SK-N-SH treated with all-trans-retinoic acid at 6 μM for 48 hours (cell line): ENCODE measurements around the gene RPS6KA2.

Experiments used
- ATAC-seq: fragments of 200-7000 bp; cut with Tn5 transposase; 3 replicates; pipeline ENCODE4 v1.9.1; 2020; ENCODE audit warnings: mild to moderate bottlenecking, moderate library complexity
- ARNTL ChIP-seq: fragments of 450-650 bp; formaldehyde crosslinking; IDR thresholded peaks from 2 replicates; pipeline ENCODE4 v1.5.0; 2020; ENCODE audit warnings: low read depth, mild to moderate bottlenecking, moderate library complexity, borderline replicate concordance
- BACH2 ChIP-seq: fragments of 250-450 bp; sonication (Bioruptor Pico); IDR thresholded peaks from 2 replicates; pipeline ENCODE4 v1.9.0; 2021; ENCODE audit warnings: mild to moderate bottlenecking, borderline replicate concordance
- CREB5 ChIP-seq: fragments of 250-450 bp; sonication (Bioruptor Pico); IDR thresholded peaks from 2 replicates; pipeline ENCODE4 v1.5.1; 2020; ENCODE audit warnings: low read depth, mild to moderate bottlenecking, moderate library complexity
- CSDC2 ChIP-seq: fragments of 250-450 bp; sonication (Bioruptor Pico); IDR thresholded peaks from 2 replicates; pipeline ENCODE4 v1.5.0; 2020; ENCODE audit warnings: mild to moderate bottlenecking, moderate library complexity
- CSRNP3 ChIP-seq: fragments of 250-450 bp; sonication (Bioruptor Pico); IDR thresholded peaks from 2 replicates; pipeline ENCODE4 v1.5.1; 2021; ENCODE audit warnings: mild to moderate bottlenecking, moderate library complexity
- ESRRG ChIP-seq: fragments of 250-450 bp; sonication (Bioruptor Pico); IDR thresholded peaks from 2 replicates; pipeline ENCODE4 v1.6.1; 2021; ENCODE audit warnings: mild to moderate bottlenecking
- GLIS3 ChIP-seq: fragments of 250-450 bp; sonication (Bioruptor Pico); IDR thresholded peaks from 2 replicates; pipeline ENCODE4 v1.5.0; 2020; ENCODE audit warnings: mild to moderate bottlenecking, moderate library complexity
- ISL1 ChIP-seq: fragments of 250-450 bp; sonication (Bioruptor Pico); IDR thresholded peaks from 2 replicates; pipeline ENCODE4 v2.1.2; 2022; ENCODE audit warnings: mild to moderate bottlenecking, moderate library complexity
- OSR1 ChIP-seq: fragments of 250-450 bp; sonication (Bioruptor Pico); IDR thresholded peaks from 2 replicates; pipeline ENCODE4 v1.8.0; 2022; ENCODE audit warnings: moderate library complexity, mild to moderate bottlenecking, inconsistent platforms
- POU6F1 ChIP-seq: fragments of 250-450 bp; sonication (Bioruptor Pico); IDR thresholded peaks from 2 replicates; pipeline ENCODE4 v1.8.0; 2021; ENCODE audit warnings: low read depth, mild to moderate bottlenecking, moderate library complexity, borderline replicate concordance
- PPARA ChIP-seq: fragments of 250-450 bp; sonication (Bioruptor Pico); IDR thresholded peaks from 2 replicates; pipeline ENCODE4 v1.5.0; 2020; ENCODE audit warnings: mild to moderate bottlenecking, borderline replicate concordance
- RARB ChIP-seq: fragments of 250-450 bp; sonication (Bioruptor Pico); IDR thresholded peaks from 2 replicates; pipeline ENCODE4 v1.8.0; 2021; ENCODE audit warnings: mild to moderate bottlenecking, moderate library complexity
- SNAI2 ChIP-seq: fragments of 250-450 bp; sonication (Bioruptor Pico); IDR thresholded peaks from 2 replicates; pipeline ENCODE4 v1.5.0; 2020; ENCODE audit warnings: mild to moderate bottlenecking, moderate library complexity
- TCF4 ChIP-seq: fragments of 250-450 bp; sonication (Bioruptor Pico); IDR thresholded peaks from 2 replicates; pipeline ENCODE4 v1.8.0; 2021; ENCODE audit warnings: mild to moderate bottlenecking, moderate library complexity, borderline replicate concordance
- TOX ChIP-seq: fragments of 250-450 bp; sonication (Bioruptor Pico); IDR thresholded peaks from 2 replicates; pipeline ENCODE4 v1.8.0; 2021; ENCODE audit warnings: mild to moderate bottlenecking, moderate library complexity, borderline replicate concordance
- TSHZ2 ChIP-seq: fragments of 250-450 bp; sonication (Bioruptor Pico); IDR thresholded peaks from 2 replicates; pipeline ENCODE4 v1.5.0; 2020; ENCODE audit warnings: mild to moderate bottlenecking, moderate library complexity
- ZC3H10 ChIP-seq: fragments of 250-450 bp; sonication (Bioruptor Pico); IDR thresholded peaks from 2 replicates; pipeline ENCODE4 v1.5.1; 2021; ENCODE audit warnings: mild to moderate bottlenecking, moderate library complexity
- ZFP3 ChIP-seq: fragments of 250-450 bp; sonication (Bioruptor Pico); IDR thresholded peaks from 2 replicates; pipeline ENCODE4 v1.5.0; 2020; ENCODE audit warnings: mild to moderate bottlenecking, moderate library complexity
- ZFP30 ChIP-seq: fragments of 450-650 bp; formaldehyde crosslinking; IDR thresholded peaks from 2 replicates; pipeline ENCODE4 v1.5.0; 2022; ENCODE audit warnings: mild to moderate bottlenecking, moderate library complexity
- ZNF565 ChIP-seq: fragments of 450-650 bp; formaldehyde crosslinking; conservative IDR thresholded peaks from 2 replicates; pipeline ENCODE4 v1.5.0; 2020; ENCODE audit warnings: low read depth, mild to moderate bottlenecking, moderate library complexity
- ZNF8 ChIP-seq: fragments of 450-650 bp; formaldehyde crosslinking; IDR thresholded peaks from 2 replicates; pipeline ENCODE4 v1.5.0; 2020; ENCODE audit warnings: mild to moderate bottlenecking, moderate library complexity

Gene RPS6KA2

GRCh38 chr6:166440106-166440505, 186.9 kb downstream of the RPS6KA2 start:
- no peak; the same call in 2 of the 3 replicates for ATAC-seq
- no peak for TF ChIP-seq ARNTL (CRISPR knock-in tag)
- TF ChIP-seq CREB5 (CRISPR knock-in tag), result no peak
- TF ChIP-seq BACH2 (CRISPR knock-in tag), result no peak
- TF ChIP-seq PPARA, result no peak
- TF ChIP-seq ZFP30 (CRISPR knock-in tag), result no peak
- TF ChIP-seq POU6F1 (CRISPR knock-in tag), result no peak
- no peak; the same call in 1 of the 2 replicates for TF ChIP-seq TCF4 (CRISPR knock-in tag)
- no peak for TF ChIP-seq ESRRG (CRISPR knock-in tag)
- TF ChIP-seq RARB (CRISPR knock-in tag), result no peak
- no peak for TF ChIP-seq SNAI2 (CRISPR knock-in tag)
- TF ChIP-seq TOX (CRISPR knock-in tag), result no peak
- TF ChIP-seq GLIS3 (CRISPR knock-in tag), result no peak
- no peak for TF ChIP-seq ISL1 (CRISPR knock-in tag)
- TF ChIP-seq, all 23 proteins: peak for 0

GRCh38 chr6:166439366-166440091, 187.5 kb downstream of the RPS6KA2 start:
- TF ChIP-seq RARB (CRISPR knock-in tag) (no peak), TSHZ2 (CRISPR knock-in tag) (peak; percentile 60; the same call in 1 of the 2 replicates), TCF4 (CRISPR knock-in tag) (peak; percentile 75; the same call in 1 of the 2 replicates), ISL1 (CRISPR knock-in tag) (no peak), ESRRG (CRISPR knock-in tag) (no peak), ZC3H10 (CRISPR knock-in tag) (no peak), GLIS3 (CRISPR knock-in tag) (no peak), CSDC2 (CRISPR knock-in tag) (no peak)
- TF ChIP-seq, all 23 proteins: peak for 2
- peak; percentile 35; the same call in 2 of the 3 replicates for ATAC-seq

- no peak for TF ChIP-seq TSHZ2 (CRISPR knock-in tag)
- no peak for TF ChIP-seq SNAI2 (CRISPR knock-in tag)
- no peak for TF ChIP-seq BACH2 (CRISPR knock-in tag)
- TF ChIP-seq RARB (CRISPR knock-in tag), result no peak
- no peak for TF ChIP-seq ZC3H10 (CRISPR knock-in tag)
- TF ChIP-seq ZFP3 (CRISPR knock-in tag), result no peak
- TF ChIP-seq ZNF8 (CRISPR knock-in tag), result no peak
- TF ChIP-seq CSRNP3 (CRISPR knock-in tag), result no peak
- TF ChIP-seq ZNF565 (CRISPR knock-in tag), result no peak
- TF ChIP-seq ESRRG (CRISPR knock-in tag), result no peak
- TF ChIP-seq ZFP30 (CRISPR knock-in tag), result no peak
- TF ChIP-seq ARNTL (CRISPR knock-in tag), result no peak
- TF ChIP-seq OSR1 (CRISPR knock-in tag), result no peak
- no peak for TF ChIP-seq CSDC2 (CRISPR knock-in tag)
- TF ChIP-seq TCF4 (CRISPR knock-in tag), result no peak
- no peak for TF ChIP-seq GLIS3 (CRISPR knock-in tag)
- no peak for ATAC-seq
Observed at GRCh38 chr6:166438211-166438861, 188.7 kb downstream of the RPS6KA2 start.
